OCI-LY3 (cell line): ENCODE data around the gene GLYATL3.

Experiments used
- H2AFZ ChIP-seq: fragments of 200-600, 300-600 bp; shearing (Covaris generic); 2 replicates; pipeline ENCODE4 v1.6.0; 2014; ENCODE audit warnings: antibody characterized with exemption, low read depth, low read length
- H3K27ac ChIP-seq: fragments of 200-600, 300-600 bp; sonication (generic); 2 replicates; pipeline ENCODE4 v1.5.1; 2014; ENCODE audit warnings: mild to moderate bottlenecking, low read length, moderate library complexity, mixed read lengths
- H3K27me3 ChIP-seq: fragments of 200-600, 300-600 bp; sonication (generic); 2 replicates; pipeline ENCODE4 v1.6.1; 2014; ENCODE audit warnings: low read depth, low read length, mixed read lengths
- H3K36me3 ChIP-seq: fragments of 200-600, 300-600 bp; sonication (generic); replicated peaks from 2 replicates; pipeline ENCODE3; 2014; ENCODE audit warnings: low read depth, low read length, mixed read lengths
- H3K4me1 ChIP-seq: fragments of 300-600, 200-600 bp; sonication (generic); 2 replicates; pipeline ENCODE4 v1.6.1; 2014; ENCODE audit warnings: low read length, mixed read lengths
- H3K4me2 ChIP-seq: fragments of 200-600, 300-600 bp; sonication (generic); 2 replicates; pipeline ENCODE4 v1.6.1; 2014; ENCODE audit warnings: low read length, mixed read lengths
- H3K4me3 ChIP-seq: fragments of 300-600, 200-600 bp; sonication (generic); 2 replicates; pipeline ENCODE4 v1.5.1; 2014; ENCODE audit warnings: antibody characterized with exemption, mild to moderate bottlenecking, low read length, moderate library complexity
- H3K79me2 ChIP-seq: fragments of 300-600, 200-600 bp; shearing (Covaris generic); 2 replicates; pipeline ENCODE4 v1.6.1; 2014; ENCODE audit warnings: mild to moderate bottlenecking, low read length, mixed read lengths
- H3K9ac ChIP-seq: fragments of 300-600, 200-600 bp; shearing (Covaris generic); 2 replicates; pipeline ENCODE4 v1.6.0; 2014; ENCODE audit warnings: mild to moderate bottlenecking, low read length, moderate library complexity
- H3K9me3 ChIP-seq: fragments of 200-600, 300-600 bp; shearing (Covaris generic); 2 replicates; pipeline ENCODE4 v1.6.1; 2014; ENCODE audit warnings: low read length, mixed read lengths; ENCODE audit not compliant: insufficient read depth
- H4K20me1 ChIP-seq: fragments of 200-600, 300-600 bp; sonication (generic); 2 replicates; pipeline ENCODE4 v1.6.1; 2016; ENCODE audit warnings: low read length, mixed read lengths; ENCODE audit not compliant: insufficient read depth
- EZH2phosphoT487 ChIP-seq: fragments of 200-600 bp; shearing (Covaris generic); IDR thresholded peaks from 2 replicates; pipeline ENCODE4 v1.6.1; 2018; ENCODE audit warnings: antibody characterized with exemption, mixed run types, low read depth
- TF ChIP-seq, protein P1 (sequence below): fragments of 200-600, 300-600 bp; sonication (generic); IDR thresholded peaks from 2 replicates; pipeline ENCODE4 v1.5.1; 2014; ENCODE audit warnings: antibody characterized with exemption, low read length, low read depth

GLYATL3 gene

DNA sequence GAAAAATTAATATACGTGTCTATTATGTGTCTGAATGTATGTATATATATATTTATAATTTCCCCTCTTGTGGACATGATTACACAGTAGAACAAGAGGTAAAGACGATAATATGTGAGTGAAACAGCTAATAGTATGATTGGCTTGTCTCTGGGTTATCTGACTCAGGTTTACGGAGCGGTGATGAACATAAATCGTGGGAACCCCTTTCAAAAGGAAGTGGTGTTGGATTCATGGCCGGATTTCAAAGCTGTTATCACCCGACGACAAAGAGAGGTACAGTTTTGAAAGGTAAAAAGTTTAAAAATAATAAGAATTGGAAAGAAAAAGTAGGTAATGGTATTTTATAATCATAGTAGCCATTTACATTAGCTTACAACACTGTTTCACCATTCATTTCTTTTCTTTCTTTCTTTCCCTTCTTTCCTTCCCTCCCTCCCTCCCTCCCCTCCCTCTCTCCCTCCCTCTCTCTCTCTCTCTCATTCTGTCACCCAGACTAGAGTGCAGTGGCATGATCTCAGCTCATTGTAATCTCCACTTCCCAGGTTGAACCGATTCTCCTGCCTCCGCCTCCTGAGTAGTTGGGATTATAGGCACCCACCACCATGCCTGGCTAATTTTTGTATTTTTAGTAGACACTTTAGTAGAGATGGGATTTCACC is 15.9 kb downstream of the GLYATL3 start:
- TF ChIP-seq EZH2phosphoT487, result no peak
- H3K27ac ChIP-seq, result no peak overlapping the region
- H3K9me3 ChIP-seq, result no peaks in the 10 kb centered on the region
- H3K4me1 ChIP-seq, result peaks cover 9% of the 10 kb centered on the region
- no peaks in the 10 kb centered on the region for H3K79me2 ChIP-seq
- H3K4me2 ChIP-seq, result no peak overlapping the region
- H3K27me3 ChIP-seq, result no peaks in the 10 kb centered on the region
- no peaks in the 10 kb centered on the region for H4K20me1 ChIP-seq
- H3K9ac ChIP-seq, result no peak overlapping the region
- no peak overlapping the region for H3K4me3 ChIP-seq
- no peaks in the 10 kb centered on the region for H3K36me3 ChIP-seq
- no peak overlapping the region for H2AFZ ChIP-seq

DNA sequence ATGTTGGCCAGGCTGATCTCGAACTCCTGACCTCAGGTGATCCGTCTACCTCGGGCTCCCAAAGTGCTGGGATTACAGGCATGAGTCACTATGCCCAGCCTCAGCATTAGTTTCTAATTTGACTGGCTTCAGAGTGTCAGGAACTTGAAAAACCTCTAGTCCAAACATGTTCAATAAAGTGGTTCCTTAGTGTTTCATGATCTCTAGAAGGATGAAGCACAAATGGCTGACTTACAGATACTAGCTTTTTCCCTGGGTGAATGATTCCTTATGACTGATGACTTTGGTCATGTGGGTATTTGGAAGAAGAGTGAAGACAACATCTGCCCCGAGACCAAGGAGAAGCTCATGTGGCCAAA is 16.4 kb downstream of the GLYATL3 start:
- H2AFZ ChIP-seq, result no peak overlapping the region
- no peaks in the 10 kb centered on the region for H4K20me1 ChIP-seq
- no peak overlapping the region for H3K4me2 ChIP-seq
- H3K36me3 ChIP-seq, result no peaks in the 10 kb centered on the region
- TF ChIP-seq, protein P1, sequence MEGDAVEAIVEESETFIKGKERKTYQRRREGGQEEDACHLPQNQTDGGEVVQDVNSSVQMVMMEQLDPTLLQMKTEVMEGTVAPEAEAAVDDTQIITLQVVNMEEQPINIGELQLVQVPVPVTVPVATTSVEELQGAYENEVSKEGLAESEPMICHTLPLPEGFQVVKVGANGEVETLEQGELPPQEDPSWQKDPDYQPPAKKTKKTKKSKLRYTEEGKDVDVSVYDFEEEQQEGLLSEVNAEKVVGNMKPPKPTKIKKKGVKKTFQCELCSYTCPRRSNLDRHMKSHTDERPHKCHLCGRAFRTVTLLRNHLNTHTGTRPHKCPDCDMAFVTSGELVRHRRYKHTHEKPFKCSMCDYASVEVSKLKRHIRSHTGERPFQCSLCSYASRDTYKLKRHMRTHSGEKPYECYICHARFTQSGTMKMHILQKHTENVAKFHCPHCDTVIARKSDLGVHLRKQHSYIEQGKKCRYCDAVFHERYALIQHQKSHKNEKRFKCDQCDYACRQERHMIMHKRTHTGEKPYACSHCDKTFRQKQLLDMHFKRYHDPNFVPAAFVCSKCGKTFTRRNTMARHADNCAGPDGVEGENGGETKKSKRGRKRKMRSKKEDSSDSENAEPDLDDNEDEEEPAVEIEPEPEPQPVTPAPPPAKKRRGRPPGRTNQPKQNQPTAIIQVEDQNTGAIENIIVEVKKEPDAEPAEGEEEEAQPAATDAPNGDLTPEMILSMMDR, result no peak
- no peak for TF ChIP-seq EZH2phosphoT487
- H3K27me3 ChIP-seq, result no peaks in the 10 kb centered on the region
- H3K9ac ChIP-seq, result no peak overlapping the region
- no peak overlapping the region for H3K27ac ChIP-seq
- H3K4me3 ChIP-seq, result no peak overlapping the region
- H3K79me2 ChIP-seq, result no peaks in the 10 kb centered on the region
- H3K4me1 ChIP-seq, result peaks cover 9% of the 10 kb centered on the region
- no peaks in the 10 kb centered on the region for H3K9me3 ChIP-seq

DNA sequence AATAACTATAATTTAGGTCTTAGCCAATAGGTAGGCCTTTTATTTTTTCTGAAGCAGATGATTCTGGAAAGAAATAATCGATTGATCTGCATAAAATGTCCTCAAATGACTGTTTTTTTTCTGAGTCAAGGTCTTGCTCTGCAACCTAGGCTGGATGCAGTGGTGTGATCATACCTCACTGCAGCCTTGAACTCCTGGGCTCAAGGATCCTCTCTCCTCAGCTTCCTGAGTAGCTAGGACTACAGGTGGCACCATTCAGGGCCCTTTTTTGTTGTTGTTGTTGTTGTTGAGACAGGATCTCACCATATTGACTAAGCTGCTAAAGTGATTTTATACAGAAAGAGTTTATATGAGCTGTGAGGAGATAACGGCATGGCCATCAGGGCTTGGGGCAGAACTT is 18.2 kb downstream of the GLYATL3 start:
- Histone ChIP-seq H2AFZ (no peak overlapping the region), H3K27ac (no peak overlapping the region), H3K79me2 (no peaks in the 10 kb centered on the region), H3K4me1 (peaks cover 9% of the 10 kb centered on the region), H3K4me2 (no peak overlapping the region), H3K9ac (no peak overlapping the region), H3K36me3 (no peaks in the 10 kb centered on the region), H4K20me1 (no peaks in the 10 kb centered on the region), H3K27me3 (no peaks in the 10 kb centered on the region), H3K4me3 (no peak overlapping the region), H3K9me3 (no peaks in the 10 kb centered on the region)
- TF ChIP-seq, protein P1, result no peak
- TF ChIP-seq EZH2phosphoT487, result no peak

DNA sequence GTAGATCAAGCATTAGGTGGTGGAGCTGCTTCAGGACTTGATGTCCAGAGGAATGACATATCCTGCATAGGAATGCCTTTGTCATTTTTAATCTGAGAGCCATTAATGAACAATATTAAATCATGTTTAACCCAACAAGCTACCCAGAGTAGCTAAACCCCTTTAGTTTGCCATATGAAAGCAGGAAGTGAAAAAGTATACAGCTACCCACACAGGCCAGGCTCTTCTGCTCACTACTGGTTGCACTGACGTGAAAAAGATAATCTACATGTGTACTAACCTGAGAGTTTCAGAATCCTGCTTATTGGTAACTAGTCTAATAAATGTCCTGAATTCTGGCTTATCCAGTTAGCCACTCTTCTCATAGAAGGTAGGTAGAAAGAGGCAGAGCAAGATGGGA is 19.9 kb downstream of the GLYATL3 start:
- Histone ChIP-seq H3K4me2 (peak overlapping the region; percentile 37), H3K36me3 (no peaks in the 10 kb centered on the region), H3K9me3 (no peaks in the 10 kb centered on the region), H4K20me1 (no peaks in the 10 kb centered on the region), H3K27me3 (no peaks in the 10 kb centered on the region), H3K9ac (no peak overlapping the region), H2AFZ (peak overlapping the region; percentile 34), H3K27ac (no peak overlapping the region), H3K79me2 (no peaks in the 10 kb centered on the region), H3K4me1 (peaks cover 9% of the 10 kb centered on the region), H3K4me3 (peak overlapping the region; percentile 10; the same call in 1 of the 2 replicates)
- TF ChIP-seq, protein P1, result no peak
- no peak for TF ChIP-seq EZH2phosphoT487
